Measurements from ENCODE around the gene FKBP1A. TPM values are rescaled to one million over a fixed set of nuclear protein-coding genes. Genes with fewer than 3 reads are reported as not detected.

Gene FKBP1A
- 100 to 1,000 TPM in 3 of 4 donors, 10 to 100 TPM in 1; 99.5 to 253 (median 206) TPM for total RNA-seq

DNA sequence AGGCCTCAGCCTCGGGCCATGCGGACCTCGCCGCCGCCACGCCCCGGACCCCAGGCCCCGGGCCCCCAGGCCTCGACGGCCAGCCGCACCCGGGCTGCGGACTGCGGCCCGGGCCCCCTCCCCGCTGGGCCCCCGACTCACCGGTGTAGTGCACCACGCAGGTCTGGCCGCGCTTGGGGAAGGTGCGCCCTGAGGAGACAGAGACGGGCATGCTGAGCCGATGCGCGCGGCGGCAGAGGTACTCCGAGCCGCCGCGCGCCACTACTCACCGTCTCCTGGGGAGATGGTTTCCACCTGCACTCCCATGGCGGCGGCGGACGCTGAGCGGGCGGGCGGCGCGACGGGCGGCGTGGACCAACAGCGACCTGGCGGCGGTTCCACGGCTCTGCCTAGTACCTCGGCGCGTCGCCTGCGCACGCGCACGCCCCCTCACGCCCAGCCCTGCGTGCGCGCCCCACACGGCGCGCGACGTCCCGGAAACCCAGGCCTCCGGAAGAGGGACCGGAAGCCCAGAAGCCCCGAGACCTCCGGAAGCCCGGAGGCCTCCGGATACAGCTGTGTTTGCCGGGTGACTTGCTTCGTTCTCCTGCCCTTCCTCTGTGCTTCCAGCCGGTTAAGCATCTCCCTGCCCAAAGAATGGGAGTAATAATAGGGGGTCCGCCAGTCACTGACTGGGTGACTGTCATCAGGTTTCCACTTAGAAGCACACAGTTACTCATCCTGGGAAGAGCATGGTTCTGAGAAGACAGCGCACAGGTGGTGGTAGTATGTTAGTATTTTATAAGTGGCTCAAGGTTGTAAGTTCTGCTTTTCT is at the start of gene FKBP1A:
Gene FKBP1A (minus strand): TSS at position 362 of the 814 bp plus-strand sequence. CDS start 56 bp downstream, at position 306.
- no peaks in the 10 kb centered on the region for H3K9me3 ChIP-seq
- intact Hi-C loops (cut with DNase I; ENCODE audit: low total_unique reads) = loop anchor here (5.0 kb wide), 1 partner anchor 71 kb away; no protein-coding TSS in a partner anchor

DNA sequence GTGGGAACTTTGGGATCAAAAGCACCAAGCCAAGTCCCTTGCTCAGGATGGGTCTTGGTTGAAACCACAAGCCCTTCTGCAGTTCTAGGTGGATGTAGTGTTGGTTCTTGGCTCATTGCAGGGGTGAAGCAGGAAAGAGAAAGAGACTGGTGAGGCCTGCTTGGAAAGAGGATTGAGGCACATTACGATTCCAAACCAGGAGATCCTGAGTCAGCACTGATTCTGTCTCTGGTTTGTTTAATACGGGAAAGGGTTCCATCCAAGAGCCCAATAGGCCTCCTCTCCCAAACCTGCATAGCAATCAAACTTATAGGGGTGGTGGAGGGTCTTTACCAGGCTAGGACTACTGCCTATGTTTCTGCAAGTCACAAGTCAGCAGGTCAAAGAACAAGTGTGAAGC is 49.5 kb upstream of the FKBP1A start:
- intact Hi-C loops (cut with DNase I; ENCODE audit: low total_unique reads) = no loop called here

More for the DNA sequence above, at the start of gene FKBP1A:
- Histone ChIP-seq H3K4me1 (peaks cover 5 to 29% of the 10 kb centered on the region in 2 donors), H3K36me3 (no peaks in the 10 kb centered on the region), H3K4me3 (peak within 1 kb of the TSS; percentile 59 to 90), H3K27ac (peak within 1 kb of the TSS; percentile 88), H3K27me3 (no peaks in the 10 kb centered on the region)
- DNase-seq = peak; percentile 88 to 94
- peak; percentile 83 to 93 for TF ChIP-seq POLR2A (IDR thresholded peaks at IDR 0.05)
- TF ChIP-seq, protein P1, sequence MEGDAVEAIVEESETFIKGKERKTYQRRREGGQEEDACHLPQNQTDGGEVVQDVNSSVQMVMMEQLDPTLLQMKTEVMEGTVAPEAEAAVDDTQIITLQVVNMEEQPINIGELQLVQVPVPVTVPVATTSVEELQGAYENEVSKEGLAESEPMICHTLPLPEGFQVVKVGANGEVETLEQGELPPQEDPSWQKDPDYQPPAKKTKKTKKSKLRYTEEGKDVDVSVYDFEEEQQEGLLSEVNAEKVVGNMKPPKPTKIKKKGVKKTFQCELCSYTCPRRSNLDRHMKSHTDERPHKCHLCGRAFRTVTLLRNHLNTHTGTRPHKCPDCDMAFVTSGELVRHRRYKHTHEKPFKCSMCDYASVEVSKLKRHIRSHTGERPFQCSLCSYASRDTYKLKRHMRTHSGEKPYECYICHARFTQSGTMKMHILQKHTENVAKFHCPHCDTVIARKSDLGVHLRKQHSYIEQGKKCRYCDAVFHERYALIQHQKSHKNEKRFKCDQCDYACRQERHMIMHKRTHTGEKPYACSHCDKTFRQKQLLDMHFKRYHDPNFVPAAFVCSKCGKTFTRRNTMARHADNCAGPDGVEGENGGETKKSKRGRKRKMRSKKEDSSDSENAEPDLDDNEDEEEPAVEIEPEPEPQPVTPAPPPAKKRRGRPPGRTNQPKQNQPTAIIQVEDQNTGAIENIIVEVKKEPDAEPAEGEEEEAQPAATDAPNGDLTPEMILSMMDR (IDR thresholded peaks at IDR 0.05) = peak in 2 of 4 experiments; percentile 42 to 48

GRCh38 chr20:1441133-1441532 is 48.3 kb upstream of the FKBP1A start:
- intact Hi-C loops (cut with DNase I; ENCODE audit: low total_unique reads) = no loop called here

More for the DNA sequence above, 49.5 kb upstream of the FKBP1A start:
- Histone ChIP-seq H3K27me3 (no peaks in the 10 kb centered on the region), H3K4me1 (no peaks in the 10 kb centered on the region), H3K27ac (no peak overlapping the region), H3K4me3 (no peak overlapping the region), H3K9me3 (no peaks in the 10 kb centered on the region), H3K36me3 (no peaks in the 10 kb centered on the region)
- no peak for DNase-seq
- TF ChIP-seq, protein P1 (IDR thresholded peaks at IDR 0.05) = no peak
- no peak for TF ChIP-seq POLR2A (IDR thresholded peaks at IDR 0.05)

GRCh38 chr20:1440024-1440423 is 47.2 kb upstream of the FKBP1A start:
- TF ChIP-seq, protein P1 (IDR thresholded peaks at IDR 0.05) = no peak
- no peak for TF ChIP-seq POLR2A (IDR thresholded peaks at IDR 0.05)
- Histone ChIP-seq H3K4me1 (no peaks in the 10 kb centered on the region), H3K27ac (no peak overlapping the region), H3K9me3 (no peaks in the 10 kb centered on the region), H3K4me3 (no peak overlapping the region), H3K27me3 (no peaks in the 10 kb centered on the region), H3K36me3 (no peaks in the 10 kb centered on the region)
- intact Hi-C loops (cut with DNase I; ENCODE audit: low total_unique reads) = no loop called here
- DNase-seq = no peak

More at GRCh38 chr20:1441133-1441532, 48.3 kb upstream of the FKBP1A start:
- Histone ChIP-seq H3K9me3 (no peaks in the 10 kb centered on the region), H3K27ac (no peak overlapping the region), H3K4me1 (no peaks in the 10 kb centered on the region), H3K27me3 (no peaks in the 10 kb centered on the region), H3K36me3 (no peaks in the 10 kb centered on the region), H3K4me3 (no peak overlapping the region)
- TF ChIP-seq, protein P1 (IDR thresholded peaks at IDR 0.05) = no peak
- no peak for TF ChIP-seq POLR2A (IDR thresholded peaks at IDR 0.05)
- no peak for DNase-seq

GRCh38 chr20:1438361-1438760 is 45.5 kb upstream of the FKBP1A start:
- intact Hi-C loops (cut with DNase I; ENCODE audit: low total_unique reads) = loop anchor here (5.0 kb wide), 1 partner anchor 126 kb away; no protein-coding TSS in a partner anchor
- Histone ChIP-seq H3K4me1 (no peaks in the 10 kb centered on the region), H3K27me3 (no peaks in the 10 kb centered on the region), H3K9me3 (no peaks in the 10 kb centered on the region), H3K27ac (no peak overlapping the region), H3K36me3 (no peaks in the 10 kb centered on the region), H3K4me3 (no peak overlapping the region)
- TF ChIP-seq, protein P1 (IDR thresholded peaks at IDR 0.05) = no peak
- no peak for TF ChIP-seq POLR2A (IDR thresholded peaks at IDR 0.05)
- DNase-seq = no peak
